Nephron (organoid): ENCODE results near the gene TCF7.

Experiments
- H3K27ac Mint-ChIP-seq, 3 experiments: 2 replicates each; pipeline ENCODE4 v1.8.0; 2020; ENCODE audit warnings: mixed read lengths in 3 of 3, mild to moderate bottlenecking in 2 of 3, moderate library complexity in 1 of 3
- H3K27me3 Mint-ChIP-seq: 2 replicates; pipeline ENCODE4 v1.8.0; 2021; ENCODE audit warnings: low read depth, mild to moderate bottlenecking, moderate library complexity, mixed read lengths
- H3K36me3 Mint-ChIP-seq: 2 replicates; pipeline ENCODE4 v1.8.0; 2020; ENCODE audit warnings: low read depth, mixed read lengths
- H3K4me1 Mint-ChIP-seq: 2 replicates; pipeline ENCODE4 v1.8.0; 2020; ENCODE audit warnings: mixed read lengths
- H3K4me3 Mint-ChIP-seq, 3 experiments: 2 replicates each; pipeline ENCODE4 v1.8.0; 2020; ENCODE audit warnings: mild to moderate bottlenecking in 3 of 3, mixed read lengths in 3 of 3, moderate library complexity in 2 of 3
- H3K9me3 Mint-ChIP-seq: 2 replicates; pipeline ENCODE4 v1.8.0; 2020; ENCODE audit warnings: mixed read lengths
- CTCF ChIP-seq, 3 experiments: fragments of 200-600 bp; sonication (generic); IDR thresholded peaks; one replicate each; pipeline ENCODE4 v1.5.0; 2021; ENCODE audit warnings: antibody characterized with exemption in 3 of 3; ENCODE audit not compliant: unreplicated experiment in 3 of 3

The TCF7 gene

GRCh38 chr5:134103998-134104654 lies 10.4 kb upstream of the TCF7 start:
- H3K4me1 Mint-ChIP-seq: peaks cover 22% of the 10 kb centered on the region
- H3K27me3 Mint-ChIP-seq: peaks cover 17% of the 10 kb centered on the region
- no peak overlapping the region for H3K27ac Mint-ChIP-seq
- no peaks in the 10 kb centered on the region for H3K36me3 Mint-ChIP-seq
- no peaks in the 10 kb centered on the region for H3K9me3 Mint-ChIP-seq
- no peak overlapping the region for H3K4me3 Mint-ChIP-seq
- no peak for TF ChIP-seq CTCF (IDR thresholded peaks at IDR 0.05; ENCODE audit: unreplicated experiment in 3 of 3)

GRCh38 chr5:134106991-134107701 lies 7.3 kb upstream of the TCF7 start:
- Mint-ChIP-seq H3K9me3 (no peaks in the 10 kb centered on the region), H3K27me3 (peaks cover 37% of the 10 kb centered on the region), H3K4me1 (peaks cover 18% of the 10 kb centered on the region), H3K4me3 (no peak overlapping the region), H3K36me3 (no peaks in the 10 kb centered on the region), H3K27ac (peak overlapping the region in 1 of 3 experiments; percentile 10)
- TF ChIP-seq CTCF (IDR thresholded peaks at IDR 0.05; ENCODE audit: unreplicated experiment in 3 of 3): no peak

DNA sequence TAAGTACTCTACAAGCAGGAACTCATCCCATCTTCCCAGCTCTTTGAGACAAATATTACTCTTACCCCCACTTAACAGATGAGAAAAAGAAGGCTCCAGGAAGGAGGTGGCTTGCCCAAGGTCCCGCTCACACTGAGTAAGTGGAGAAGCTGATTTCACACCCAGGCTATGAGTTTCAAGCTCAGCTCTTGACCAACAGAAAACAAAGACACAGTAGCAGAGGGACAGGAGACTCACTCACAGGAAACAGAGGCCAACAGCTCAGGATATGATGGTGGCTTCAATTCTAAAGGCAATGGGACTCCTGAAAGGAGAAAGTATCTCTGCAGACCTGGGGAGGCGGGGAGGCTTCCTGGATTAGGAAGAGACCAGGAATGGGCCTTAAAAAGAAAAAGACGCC lies 6.7 kb upstream of the TCF7 start:
- TF ChIP-seq CTCF (IDR thresholded peaks at IDR 0.05; ENCODE audit: unreplicated experiment in 3 of 3): no peak
- H3K27ac Mint-ChIP-seq: peak overlapping the region in 1 of 3 experiments; percentile 10
- H3K4me1 Mint-ChIP-seq: peaks cover 25% of the 10 kb centered on the region
- H3K36me3 Mint-ChIP-seq: no peaks in the 10 kb centered on the region
- H3K27me3 Mint-ChIP-seq: peaks cover 43% of the 10 kb centered on the region
- no peak overlapping the region for H3K4me3 Mint-ChIP-seq
- H3K9me3 Mint-ChIP-seq: no peaks in the 10 kb centered on the region

DNA sequence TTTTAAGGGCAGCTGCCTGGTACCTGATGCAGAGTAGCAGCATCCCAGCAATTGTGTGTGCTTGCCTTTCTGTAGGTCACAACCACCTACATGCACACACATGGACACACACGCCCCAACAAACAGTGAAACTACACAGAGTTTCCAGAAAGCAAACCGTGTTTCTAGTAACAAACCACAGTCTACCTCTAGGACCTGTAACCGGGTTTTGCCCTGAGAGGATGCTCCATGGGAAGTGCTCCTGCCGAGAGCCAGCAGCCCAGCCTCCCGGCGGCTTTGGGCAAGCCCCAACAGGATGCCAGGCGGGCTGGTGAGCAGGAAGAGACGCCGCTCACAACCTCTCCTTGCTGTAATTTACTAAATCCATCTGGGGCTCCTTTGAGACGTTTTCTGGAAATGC lies 4.1 kb upstream of the TCF7 start:
- peaks cover 54% of the 10 kb centered on the region for H3K27me3 Mint-ChIP-seq
- no peak overlapping the region for H3K27ac Mint-ChIP-seq
- peaks cover 30% of the 10 kb centered on the region for H3K4me1 Mint-ChIP-seq
- no peaks in the 10 kb centered on the region for H3K36me3 Mint-ChIP-seq
- H3K9me3 Mint-ChIP-seq: no peaks in the 10 kb centered on the region
- TF ChIP-seq CTCF (IDR thresholded peaks at IDR 0.05; ENCODE audit: unreplicated experiment in 3 of 3): no peak
- H3K4me3 Mint-ChIP-seq: no peak overlapping the region

GRCh38 chr5:134111741-134112647 lies 2.5 kb upstream of the TCF7 start:
- Mint-ChIP-seq H3K27me3 (peaks cover 63% of the 10 kb centered on the region), H3K4me3 (peak overlapping the region in 2 of 3 experiments; percentile 56 to 64), H3K9me3 (no peaks in the 10 kb centered on the region), H3K27ac (no peak overlapping the region), H3K36me3 (peaks cover 4% of the 10 kb centered on the region), H3K4me1 (peaks cover 30% of the 10 kb centered on the region)
- TF ChIP-seq CTCF (IDR thresholded peaks at IDR 0.05; ENCODE audit: unreplicated experiment in 3 of 3): no peak
